Left lobe of liver (tissue), 2 donors: Measurements from ENCODE around the gene NSMCE4A. TPM values are rescaled to one million over a fixed set of nuclear protein-coding genes. Genes with fewer than 3 reads are reported as not detected.

ENCODE experiments used
- ATAC-seq: fragments of 200-7000 bp; cut with Tn5 transposase; one replicate; pipeline ENCODE4 v1.9.1; 2020; ENCODE audit warnings: mild to moderate bottlenecking, moderate library complexity
- DNase-seq: peaks from one replicate; pipeline ENCODE4 v3.0.0-alpha.2; 2020; ENCODE audit warnings: low spot score
- total RNA-seq: library from RNA; stranded (reverse); gene quantifications from one replicate; pipeline ENCODE4 v1.2.1, GENCODE V29; 2021
- donor health status: DM: no; HTN: no; CAD: no; lungs with moderate emphysema.
- donor health status: DM: no; HTN: yes; CAD: no.

The NSMCE4A gene
- total RNA-seq, 1 donor from 2014 or later, result 31.6 TPM

- ATAC-seq, result peak; percentile 45
- no peak for DNase-seq
These were observed 15.1 kb upstream of the NSMCE4A start for GRCh38 chr10:121990015-121990677.

DNA sequence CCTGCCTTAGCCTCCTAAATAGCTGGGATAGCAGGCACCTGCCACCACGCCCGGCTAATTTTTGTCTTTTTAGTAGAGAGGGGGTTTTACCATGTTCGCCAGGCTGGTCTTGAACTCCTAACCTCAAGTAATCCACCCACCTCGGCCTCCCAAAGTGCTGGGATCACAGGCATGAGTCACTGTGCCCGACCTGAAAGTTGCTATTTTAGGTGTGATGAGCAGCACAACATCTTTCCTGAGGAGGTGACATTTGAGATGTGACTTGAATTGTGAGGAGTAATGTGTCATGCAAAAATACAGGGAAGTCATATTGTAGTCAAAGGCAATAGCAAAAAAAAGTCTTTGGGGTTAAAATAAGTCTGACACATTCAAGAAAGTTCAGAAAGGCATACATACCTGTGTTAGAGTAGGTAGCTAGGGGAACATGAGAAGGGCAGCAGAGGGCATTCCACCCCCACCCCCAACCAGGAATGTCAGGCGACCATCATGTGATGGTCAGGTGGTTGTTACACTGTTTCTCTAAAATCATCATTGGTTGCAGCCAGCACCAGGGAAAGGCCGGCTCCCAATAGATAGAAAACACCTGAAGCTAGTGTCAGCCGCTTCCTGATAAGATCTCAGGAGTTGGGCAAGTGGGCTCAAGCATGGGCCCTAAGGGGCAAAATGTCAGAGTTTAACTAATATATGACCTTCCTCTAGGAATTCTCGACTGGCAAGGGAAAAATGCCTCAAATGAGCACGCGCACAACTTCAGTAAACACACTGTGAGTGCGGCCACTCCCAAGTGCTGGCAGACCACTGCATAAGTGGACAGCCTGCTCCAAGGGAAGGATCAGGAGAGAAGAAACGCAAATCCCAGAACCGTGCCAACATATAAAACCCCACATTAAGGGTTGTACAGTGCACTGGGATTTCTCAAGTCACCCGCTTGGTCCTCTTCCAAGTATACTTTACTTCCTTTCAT, 13.6 kb upstream of the NSMCE4A start, which contains the start of gene TACC2:
TACC2 (plus strand) TSS at position 803 of the 964 bp plus-strand sequence. CDS start 32,819 bp downstream, outside the sequence.
- no peak for ATAC-seq
- no peak for DNase-seq

DNA sequence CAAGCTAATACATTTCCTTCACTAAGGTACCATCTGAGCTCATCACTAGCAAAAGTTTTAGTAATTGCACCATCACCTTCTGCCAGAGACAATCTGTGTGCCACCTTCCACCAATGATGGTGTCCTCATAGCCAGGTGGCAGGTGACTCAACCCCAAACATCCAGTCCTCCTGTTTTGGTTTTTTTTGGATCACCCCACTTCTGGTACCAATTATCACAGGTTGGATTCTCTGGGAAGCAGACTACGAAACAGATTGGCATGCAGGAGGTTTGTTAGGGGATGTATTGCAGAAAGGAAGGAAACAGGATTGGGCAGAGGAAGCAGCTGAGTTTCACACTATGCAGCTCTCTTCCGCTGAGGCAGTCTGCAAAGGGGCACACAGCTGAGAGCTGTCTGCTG, 9.4 kb upstream of the NSMCE4A start:
- no peak for ATAC-seq
- no peak for DNase-seq

GRCh38 chr10:121983852-121984251, 8.8 kb upstream of the NSMCE4A start:
- ATAC-seq (peak; percentile 39), DNase-seq (no peak)

GRCh38 chr10:121981346-121981745, 6.3 kb upstream of the NSMCE4A start:
- ATAC-seq, result no peak
- no peak for DNase-seq

GRCh38 chr10:121978511-121978910, 3.5 kb upstream of the NSMCE4A start:
- no peak for DNase-seq

DNA sequence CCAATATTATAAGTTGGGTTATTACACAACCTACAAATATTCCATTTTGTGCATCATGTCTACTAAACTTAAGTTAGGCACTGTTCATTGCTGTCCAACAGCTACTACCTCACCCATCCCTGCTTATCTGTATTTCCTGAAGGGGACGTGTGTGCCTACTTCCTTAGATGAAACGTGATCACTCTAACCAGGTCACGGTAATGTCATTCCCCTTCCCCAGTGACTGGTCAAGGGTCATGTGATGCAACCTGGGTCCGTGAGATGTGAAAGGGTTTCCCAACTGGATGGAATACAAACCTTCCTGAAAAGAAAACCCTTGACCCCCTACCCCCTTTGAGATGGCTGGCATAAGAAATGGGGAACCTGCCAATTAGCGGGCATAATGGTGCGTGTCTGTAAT, 1.6 kb upstream of the NSMCE4A start:
- ATAC-seq (peak; percentile 1), DNase-seq (peak; percentile 74)

More at GRCh38 chr10:121978511-121978910, 3.5 kb upstream of the NSMCE4A start:
- ATAC-seq, result no peak

- DNase-seq (no peak), ATAC-seq (peak; percentile 45)
These were observed 474 bp upstream of the NSMCE4A start for GRCh38 chr10:121975295-121976086.

DNA sequence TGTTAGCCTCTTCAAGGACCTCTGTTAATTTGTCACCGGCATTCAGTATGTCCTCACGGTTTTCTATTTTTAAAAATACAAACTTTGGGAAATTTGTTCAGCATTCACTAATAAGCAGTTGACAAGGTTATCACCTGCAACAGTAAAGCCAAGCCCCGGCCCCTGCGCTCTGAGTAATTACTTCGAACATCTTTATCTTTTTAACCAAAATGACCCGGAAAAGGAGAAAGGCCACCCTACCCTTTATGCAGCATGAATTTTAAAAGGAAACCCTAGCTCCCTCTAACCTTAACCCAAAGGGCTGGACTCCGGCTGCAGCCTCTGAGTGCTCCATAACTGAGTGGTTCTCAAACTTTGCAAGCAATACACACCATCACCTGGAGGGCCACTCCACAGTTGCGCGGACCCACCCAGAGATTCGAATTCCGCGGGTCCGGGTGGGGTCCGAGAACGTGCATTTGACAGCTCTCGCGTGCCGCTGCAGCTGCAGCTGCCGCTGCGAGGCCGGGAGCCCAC, 940 bp downstream of the NSMCE4A start:
- DNase-seq, result no peak
- no peak for ATAC-seq

DNA sequence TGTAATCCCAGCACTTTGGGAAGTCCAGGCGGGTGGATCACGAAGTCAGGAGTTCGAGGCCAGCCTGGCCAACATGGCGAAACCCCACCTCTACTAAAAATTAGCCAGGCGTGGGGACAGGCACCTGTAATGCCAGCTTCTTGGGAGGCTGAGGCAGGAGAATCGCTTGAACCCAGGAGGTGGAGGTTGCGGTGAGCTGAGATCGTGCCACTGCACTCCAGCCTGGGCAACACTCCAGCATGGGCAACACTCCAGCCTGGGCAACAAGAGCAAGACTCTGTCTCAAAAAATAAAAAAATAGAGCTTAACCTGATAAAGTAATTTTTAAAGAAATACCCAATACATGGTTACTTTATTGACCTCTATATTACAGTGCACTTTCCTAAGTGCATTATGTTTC, 5.9 kb downstream of the NSMCE4A start:
- ATAC-seq, result peak; percentile 51
- DNase-seq, result peak; percentile 80

- no peak for ATAC-seq
- DNase-seq, result no peak
These were observed 9.0 kb downstream of the NSMCE4A start for GRCh38 chr10:121965996-121966395.

DNA sequence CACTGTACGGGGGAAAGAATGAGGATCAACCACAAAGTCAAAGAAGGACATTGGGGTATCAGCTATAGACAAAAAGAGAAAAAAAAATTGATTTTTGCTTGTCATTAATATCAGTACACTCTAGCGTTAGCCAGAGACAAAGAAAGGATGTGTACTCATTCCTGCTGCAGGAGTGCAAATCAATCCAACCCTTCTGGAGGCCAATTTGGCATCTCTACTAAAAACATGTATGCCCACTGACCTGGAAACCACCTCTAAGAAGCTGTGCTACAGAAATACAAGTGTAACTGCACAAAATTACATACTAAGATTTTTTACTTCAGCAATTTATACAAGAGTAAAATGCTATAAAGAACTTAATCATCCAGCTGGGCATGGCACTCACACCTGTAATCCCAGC, 13.6 kb downstream of the NSMCE4A start:
- peak; percentile 55 for ATAC-seq
- no peak for DNase-seq

GRCh38 chr10:121959671-121960070, 15.3 kb downstream of the NSMCE4A start:
- DNase-seq (no peak), ATAC-seq (no peak)

- ATAC-seq (no peak), DNase-seq (no peak)
These were observed 18.6 kb downstream of the NSMCE4A start for GRCh38 chr10:121956111-121957061.

DNA sequence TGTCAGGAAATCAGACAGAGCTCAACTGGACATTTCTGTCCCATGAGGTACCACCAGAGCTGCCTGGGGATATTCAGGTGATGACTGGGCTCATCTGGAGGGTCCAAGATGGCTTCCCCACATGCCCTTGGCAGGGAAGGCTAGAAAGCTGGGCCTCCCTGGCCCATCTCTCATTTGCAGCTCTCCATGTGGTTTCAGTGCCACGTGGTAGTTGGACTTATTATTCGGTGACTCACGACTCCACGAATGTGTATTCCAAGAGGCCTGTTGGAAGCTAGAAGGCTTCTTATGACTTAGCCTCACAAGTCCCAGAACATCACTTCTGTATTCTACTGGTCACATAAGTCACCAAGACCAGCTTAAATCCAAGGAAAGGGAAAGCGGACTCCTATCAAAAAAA, 22.8 kb downstream of the NSMCE4A start:
- no peak for ATAC-seq
- DNase-seq, result no peak

DNA sequence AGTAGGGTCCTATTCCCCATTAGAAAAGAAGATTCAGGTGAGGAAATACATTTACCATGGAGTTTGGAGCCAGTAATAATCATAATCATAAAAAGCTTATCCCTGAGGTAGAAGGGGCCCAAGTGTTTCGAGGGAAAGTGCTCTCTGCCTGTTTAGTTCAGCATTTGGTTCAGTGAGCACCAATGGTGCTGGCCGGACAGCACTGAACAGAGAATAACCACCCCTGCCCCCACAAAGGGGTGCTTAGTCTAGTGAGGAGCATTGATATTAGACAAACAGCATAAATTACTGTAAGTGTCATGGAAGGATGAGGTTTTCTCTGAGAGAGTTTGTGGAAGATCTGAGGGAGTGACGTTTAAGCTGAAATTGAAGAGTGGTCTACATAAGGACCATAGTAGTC, 25.6 kb downstream of the NSMCE4A start:
- DNase-seq (no peak), ATAC-seq (no peak)

GRCh38 chr10:121949049-121949448, 26.0 kb downstream of the NSMCE4A start:
- no peak for ATAC-seq
- no peak for DNase-seq

- DNase-seq (no peak), ATAC-seq (no peak)
These were observed 27.4 kb downstream of the NSMCE4A start for GRCh38 chr10:121947343-121948330.
